GM12865 (cell line): ENCODE data around the gene SEMA6A.

Source experiments
- DNase-seq: peaks from one replicate; pipeline ENCODE4 v3.0.0; 2010; ENCODE audit warnings: low read depth
- H3K4me3 ChIP-seq: 2 replicates; pipeline ENCODE4 v1.5.1; 2011; ENCODE audit warnings: mild to moderate bottlenecking, low read depth, low read length, control low read depth
- TF ChIP-seq, protein P1 (sequence below): IDR thresholded peaks from 2 replicates; pipeline ENCODE4 v1.5.1; 2011; ENCODE audit warnings: low read length, control low read depth, low read depth, inconsistent platforms; ENCODE audit not compliant: insufficient read depth; ENCODE audit errors: missing control alignments

The SEMA6A gene

GRCh38 chr5:116415989-116416388 lies 158.6 kb downstream of the SEMA6A start:
- TF ChIP-seq, protein P1, sequence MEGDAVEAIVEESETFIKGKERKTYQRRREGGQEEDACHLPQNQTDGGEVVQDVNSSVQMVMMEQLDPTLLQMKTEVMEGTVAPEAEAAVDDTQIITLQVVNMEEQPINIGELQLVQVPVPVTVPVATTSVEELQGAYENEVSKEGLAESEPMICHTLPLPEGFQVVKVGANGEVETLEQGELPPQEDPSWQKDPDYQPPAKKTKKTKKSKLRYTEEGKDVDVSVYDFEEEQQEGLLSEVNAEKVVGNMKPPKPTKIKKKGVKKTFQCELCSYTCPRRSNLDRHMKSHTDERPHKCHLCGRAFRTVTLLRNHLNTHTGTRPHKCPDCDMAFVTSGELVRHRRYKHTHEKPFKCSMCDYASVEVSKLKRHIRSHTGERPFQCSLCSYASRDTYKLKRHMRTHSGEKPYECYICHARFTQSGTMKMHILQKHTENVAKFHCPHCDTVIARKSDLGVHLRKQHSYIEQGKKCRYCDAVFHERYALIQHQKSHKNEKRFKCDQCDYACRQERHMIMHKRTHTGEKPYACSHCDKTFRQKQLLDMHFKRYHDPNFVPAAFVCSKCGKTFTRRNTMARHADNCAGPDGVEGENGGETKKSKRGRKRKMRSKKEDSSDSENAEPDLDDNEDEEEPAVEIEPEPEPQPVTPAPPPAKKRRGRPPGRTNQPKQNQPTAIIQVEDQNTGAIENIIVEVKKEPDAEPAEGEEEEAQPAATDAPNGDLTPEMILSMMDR: no peak
- H3K4me3 ChIP-seq: no peak overlapping the region
- DNase-seq: no peak

DNA sequence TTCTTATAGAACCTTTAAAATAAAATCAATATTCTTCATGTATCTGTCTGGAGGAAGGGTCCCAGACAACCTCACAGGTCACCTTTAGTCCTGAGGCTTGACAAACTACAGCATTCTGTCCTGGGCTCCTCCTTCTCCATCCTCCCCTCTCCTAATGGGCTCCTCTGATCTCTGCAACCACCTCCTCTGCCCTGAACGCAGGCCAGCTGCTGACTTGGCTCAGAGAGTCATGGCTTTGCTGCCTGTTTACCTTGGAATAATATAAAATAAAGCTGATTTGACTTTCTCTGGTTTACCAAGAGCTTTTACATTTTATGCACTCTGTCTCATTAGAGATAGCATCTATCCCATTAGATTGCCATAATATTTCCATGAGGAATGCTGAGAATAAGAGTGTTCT lies 159.4 kb downstream of the SEMA6A start:
- TF ChIP-seq, protein P1: no peak
- no peak for DNase-seq
- H3K4me3 ChIP-seq: no peak overlapping the region

- TF ChIP-seq, protein P1: no peak
- no peak for DNase-seq
- no peak overlapping the region for H3K4me3 ChIP-seq
Measured at GRCh38 chr5:116411101-116411571, 163.5 kb downstream of the SEMA6A start.

DNA sequence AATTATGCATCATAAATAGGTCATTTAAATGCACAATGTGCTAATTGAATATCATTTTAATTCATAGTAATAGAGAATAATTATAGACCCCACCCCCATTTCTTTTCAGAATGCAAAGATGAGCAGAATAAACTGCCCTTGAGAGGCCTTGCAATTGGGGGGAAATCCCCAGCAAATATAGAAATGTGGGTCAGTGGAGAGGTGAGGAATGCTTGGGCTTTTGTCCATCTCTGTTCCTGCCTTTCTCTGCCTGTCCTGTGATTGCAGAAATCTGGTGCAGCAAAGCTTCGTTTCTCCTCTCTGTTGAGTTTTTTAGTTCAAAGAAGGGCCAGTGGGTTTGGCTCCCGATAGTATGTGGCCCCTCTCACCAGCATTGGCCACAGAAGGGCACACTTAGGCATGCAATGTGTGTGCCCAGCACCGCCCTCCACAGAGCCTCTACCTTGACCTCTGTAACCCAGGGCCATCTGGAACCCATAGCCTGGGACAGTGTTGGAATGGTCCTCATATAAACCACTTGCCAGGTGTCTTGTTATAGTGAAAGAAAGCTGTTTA lies 164.2 kb downstream of the SEMA6A start:
- no peak overlapping the region for H3K4me3 ChIP-seq
- TF ChIP-seq, protein P1: no peak
- no peak for DNase-seq

GRCh38 chr5:116409591-116410296 lies 164.9 kb downstream of the SEMA6A start:
- H3K4me3 ChIP-seq: no peak overlapping the region
- TF ChIP-seq, protein P1: no peak
- DNase-seq: no peak

DNA sequence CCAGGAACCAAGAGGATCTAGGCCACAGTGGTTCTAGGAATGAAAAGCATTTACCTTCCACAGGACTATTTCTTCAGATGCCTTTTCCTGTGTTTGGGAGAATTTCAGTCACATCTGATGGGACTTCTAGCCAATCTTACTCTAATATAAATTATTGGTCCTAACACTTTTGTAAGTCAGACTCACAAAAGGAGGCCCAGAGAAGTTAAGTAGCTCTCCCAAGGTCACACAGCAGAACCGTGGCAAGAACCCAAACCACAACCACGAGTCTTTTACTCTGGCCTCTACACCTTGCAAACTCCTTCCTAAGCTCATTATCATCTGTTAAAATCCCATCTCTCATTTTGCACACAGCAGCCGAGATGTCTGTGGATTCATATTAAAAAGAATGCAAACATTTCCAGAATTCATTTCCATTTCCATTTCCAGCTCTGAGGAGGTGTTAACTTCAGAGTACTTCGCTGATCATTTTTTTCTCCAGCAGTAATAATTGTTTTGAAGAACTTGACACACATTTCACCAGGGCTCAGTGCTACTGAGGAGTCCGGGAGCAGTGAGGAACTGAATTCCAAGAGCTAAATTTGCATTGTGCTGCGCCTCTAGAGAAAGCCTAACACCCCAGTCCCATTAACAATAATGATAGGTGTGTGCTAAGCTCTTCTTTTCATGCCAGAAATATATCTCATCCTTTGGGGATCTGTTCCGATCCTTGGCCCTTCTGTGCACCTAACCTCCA lies 168.1 kb downstream of the SEMA6A start:
- DNase-seq: no peak
- TF ChIP-seq, protein P1: no peak

More for the DNA sequence above, 168.1 kb downstream of the SEMA6A start:
- H3K4me3 ChIP-seq: no peak overlapping the region
